ENCODE data around the gene TNRC6C. TPM values are rescaled to one million over a fixed set of nuclear protein-coding genes. Genes with fewer than 3 reads are reported as not detected.

TNRC6C gene
- total and polyA plus RNA-seq, 2 experiments from 2014 or later = 10.1 to 16.6 TPM

- TF ChIP-seq, protein P1, sequence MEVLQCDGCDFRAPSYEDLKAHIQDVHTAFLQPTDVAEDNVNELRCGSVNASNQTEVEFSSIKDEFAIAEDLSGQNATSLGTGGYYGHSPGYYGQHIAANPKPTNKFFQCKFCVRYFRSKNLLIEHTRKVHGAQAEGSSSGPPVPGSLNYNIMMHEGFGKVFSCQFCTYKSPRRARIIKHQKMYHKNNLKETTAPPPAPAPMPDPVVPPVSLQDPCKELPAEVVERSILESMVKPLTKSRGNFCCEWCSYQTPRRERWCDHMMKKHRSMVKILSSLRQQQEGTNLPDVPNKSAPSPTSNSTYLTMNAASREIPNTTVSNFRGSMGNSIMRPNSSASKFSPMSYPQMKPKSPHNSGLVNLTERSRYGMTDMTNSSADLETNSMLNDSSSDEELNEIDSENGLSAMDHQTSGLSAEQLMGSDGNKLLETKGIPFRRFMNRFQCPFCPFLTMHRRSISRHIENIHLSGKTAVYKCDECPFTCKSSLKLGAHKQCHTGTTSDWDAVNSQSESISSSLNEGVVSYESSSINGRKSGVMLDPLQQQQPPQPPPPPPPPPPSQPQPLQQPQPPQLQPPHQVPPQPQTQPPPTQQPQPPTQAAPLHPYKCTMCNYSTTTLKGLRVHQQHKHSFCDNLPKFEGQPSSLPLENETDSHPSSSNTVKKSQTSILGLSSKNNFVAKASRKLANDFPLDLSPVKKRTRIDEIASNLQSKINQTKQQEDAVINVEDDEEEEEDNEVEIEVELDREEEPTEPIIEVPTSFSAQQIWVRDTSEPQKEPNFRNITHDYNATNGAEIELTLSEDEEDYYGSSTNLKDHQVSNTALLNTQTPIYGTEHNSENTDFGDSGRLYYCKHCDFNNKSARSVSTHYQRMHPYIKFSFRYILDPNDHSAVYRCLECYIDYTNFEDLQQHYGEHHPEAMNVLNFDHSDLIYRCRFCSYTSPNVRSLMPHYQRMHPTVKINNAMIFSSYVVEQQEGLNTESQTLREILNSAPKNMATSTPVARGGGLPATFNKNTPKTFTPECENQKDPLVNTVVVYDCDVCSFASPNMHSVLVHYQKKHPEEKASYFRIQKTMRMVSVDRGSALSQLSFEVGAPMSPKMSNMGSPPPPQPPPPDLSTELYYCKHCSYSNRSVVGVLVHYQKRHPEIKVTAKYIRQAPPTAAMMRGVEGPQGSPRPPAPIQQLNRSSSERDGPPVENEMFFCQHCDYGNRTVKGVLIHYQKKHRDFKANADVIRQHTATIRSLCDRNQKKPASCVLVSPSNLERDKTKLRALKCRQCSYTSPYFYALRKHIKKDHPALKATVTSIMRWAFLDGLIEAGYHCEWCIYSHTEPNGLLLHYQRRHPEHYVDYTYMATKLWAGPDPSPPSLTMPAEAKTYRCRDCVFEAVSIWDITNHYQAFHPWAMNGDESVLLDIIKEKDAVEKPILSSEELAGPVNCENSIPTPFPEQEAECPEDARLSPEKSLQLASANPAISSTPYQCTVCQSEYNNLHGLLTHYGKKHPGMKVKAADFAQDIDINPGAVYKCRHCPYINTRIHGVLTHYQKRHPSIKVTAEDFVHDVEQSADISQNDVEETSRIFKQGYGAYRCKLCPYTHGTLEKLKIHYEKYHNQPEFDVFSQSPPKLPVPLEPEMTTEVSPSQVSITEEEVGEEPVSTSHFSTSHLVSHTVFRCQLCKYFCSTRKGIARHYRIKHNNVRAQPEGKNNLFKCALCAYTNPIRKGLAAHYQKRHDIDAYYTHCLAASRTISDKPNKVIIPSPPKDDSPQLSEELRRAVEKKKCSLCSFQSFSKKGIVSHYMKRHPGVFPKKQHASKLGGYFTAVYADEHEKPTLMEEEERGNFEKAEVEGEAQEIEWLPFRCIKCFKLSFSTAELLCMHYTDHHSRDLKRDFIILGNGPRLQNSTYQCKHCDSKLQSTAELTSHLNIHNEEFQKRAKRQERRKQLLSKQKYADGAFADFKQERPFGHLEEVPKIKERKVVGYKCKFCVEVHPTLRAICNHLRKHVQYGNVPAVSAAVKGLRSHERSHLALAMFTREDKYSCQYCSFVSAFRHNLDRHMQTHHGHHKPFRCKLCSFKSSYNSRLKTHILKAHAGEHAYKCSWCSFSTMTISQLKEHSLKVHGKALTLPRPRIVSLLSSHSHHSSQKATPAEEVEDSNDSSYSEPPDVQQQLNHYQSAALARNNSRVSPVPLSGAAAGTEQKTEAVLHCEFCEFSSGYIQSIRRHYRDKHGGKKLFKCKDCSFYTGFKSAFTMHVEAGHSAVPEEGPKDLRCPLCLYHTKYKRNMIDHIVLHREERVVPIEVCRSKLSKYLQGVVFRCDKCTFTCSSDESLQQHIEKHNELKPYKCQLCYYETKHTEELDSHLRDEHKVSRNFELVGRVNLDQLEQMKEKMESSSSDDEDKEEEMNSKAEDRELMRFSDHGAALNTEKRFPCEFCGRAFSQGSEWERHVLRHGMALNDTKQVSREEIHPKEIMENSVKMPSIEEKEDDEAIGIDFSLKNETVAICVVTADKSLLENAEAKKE (CRISPR knock-in tag; IDR thresholded peaks at IDR 0.05) = no peak
- no peak for TF ChIP-seq CTCF (conservative IDR thresholded peaks at IDR 0.05; ENCODE audit: low read depth in 2 of 2)
Observed at GRCh38 chr17:77933777-77934398, 24.6 kb upstream of the TNRC6C start (continued).

- peak; percentile 47 for DNase-seq (ENCODE audit: low spot score)
- Histone ChIP-seq H3K27me3 (ENCODE audit: insufficient read depth) (no peaks in the 10 kb centered on the region), H2AFZ (peak overlapping the region; percentile 73; the same call in 1 of the 2 replicates)
Observed at GRCh38 chr17:77935121-77935571, 23.4 kb upstream of the TNRC6C start.

More at GRCh38 chr17:77935121-77935571, 23.4 kb upstream of the TNRC6C start:
- peak overlapping the region; percentile 52 for H3K4me3 Mint-ChIP-seq
- Histone ChIP-seq H3K4me2 (peak overlapping the region; percentile 62; the same call in 1 of the 2 replicates), H3K4me1 (ENCODE audit: insufficient read depth) (peaks cover 48% of the 10 kb centered on the region), H3K9me2 (ENCODE audit: insufficient read depth) (no peaks in the 10 kb centered on the region), H3F3A (replicated peaks; ENCODE audit: low read depth) (0 out of 2 replicates have a peak, but pooled peaks cover 2% of the 10 kb centered on the region), H4K20me1 (replicated peaks; ENCODE audit: insufficient read depth) (no peaks in the 10 kb centered on the region), H3K4me3 (peak overlapping the region; percentile 41; the same call in 1 of the 2 replicates), H3K79me2 (replicated peaks; ENCODE audit: insufficient read depth) (no peaks in the 10 kb centered on the region), H3K27ac (ENCODE audit: low read depth) (peak overlapping the region; percentile 88), H3K36me3 (ENCODE audit: insufficient read depth) (no peaks in the 10 kb centered on the region)
- peak; percentile 10; the same call in 1 of the 2 replicates for TF ChIP-seq NANOG (IDR thresholded peaks at IDR 0.05; ENCODE audit: borderline replicate concordance)
- no peak for TF ChIP-seq ZNF331 (CRISPR knock-in tag; IDR thresholded peaks at IDR 0.05; ENCODE audit: low read depth)
- TF ChIP-seq REST (IDR thresholded peaks at IDR 0.05; ENCODE audit: unreplicated experiment) = no peak
- no peak for TF ChIP-seq EZH2phosphoT487 (IDR thresholded peaks at IDR 0.05; ENCODE audit: unreplicated experiment)
- peak overlapping the region; percentile 58; the same call in 1 of the 2 replicates for H3K27ac Mint-ChIP-seq
- H3K4me1 Mint-ChIP-seq = peaks cover 49% of the 10 kb centered on the region
- no peaks in the 10 kb centered on the region for H3K9me3 Mint-ChIP-seq
- H3K36me3 Mint-ChIP-seq (ENCODE audit: low read depth) = no peaks in the 10 kb centered on the region
- peaks cover 13% of the 10 kb centered on the region for H3K27me3 Mint-ChIP-seq (ENCODE audit: insufficient read depth, low read depth, poor library complexity)
- ATAC-seq = peak; percentile 44

Data from GM23338 (cell line).